Suppressor macrophage treated with lipopolysaccharide for 1 hour (primary cell): ENCODE measurements around the gene PEX11G.
"Not testable (repeated sequence)": the region's sequence is repeated elsewhere in the genome, so short reads cannot be mapped to it uniquely, and the experiment has no call there.

Source experiments
- DNase-seq, 3 donors: peaks; one replicate each; pipeline ENCODE4 v3.0.0-alpha.2; 2020 to 2022

Gene PEX11G

DNA sequence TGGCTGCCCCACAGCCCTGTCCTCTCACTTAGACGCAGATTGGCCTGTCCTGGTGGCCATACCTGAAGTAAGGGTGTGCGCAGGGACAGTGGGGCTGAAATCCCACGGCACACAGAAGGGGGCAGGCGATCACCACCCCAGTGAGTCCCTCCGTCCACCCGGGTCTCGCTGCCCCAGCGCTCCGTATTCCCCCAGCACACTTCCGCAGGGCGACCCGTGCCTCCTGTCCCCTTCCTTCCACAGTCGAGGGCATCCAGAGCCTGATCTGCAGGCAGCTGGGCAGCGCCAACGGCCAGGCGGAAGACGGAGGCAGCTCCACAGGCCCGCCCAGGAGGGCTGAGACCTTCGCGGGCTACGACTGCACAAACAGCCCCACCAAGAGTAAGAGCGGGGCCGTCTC, 25.3 kb downstream of the PEX11G start:
- no peak for DNase-seq

DNA sequence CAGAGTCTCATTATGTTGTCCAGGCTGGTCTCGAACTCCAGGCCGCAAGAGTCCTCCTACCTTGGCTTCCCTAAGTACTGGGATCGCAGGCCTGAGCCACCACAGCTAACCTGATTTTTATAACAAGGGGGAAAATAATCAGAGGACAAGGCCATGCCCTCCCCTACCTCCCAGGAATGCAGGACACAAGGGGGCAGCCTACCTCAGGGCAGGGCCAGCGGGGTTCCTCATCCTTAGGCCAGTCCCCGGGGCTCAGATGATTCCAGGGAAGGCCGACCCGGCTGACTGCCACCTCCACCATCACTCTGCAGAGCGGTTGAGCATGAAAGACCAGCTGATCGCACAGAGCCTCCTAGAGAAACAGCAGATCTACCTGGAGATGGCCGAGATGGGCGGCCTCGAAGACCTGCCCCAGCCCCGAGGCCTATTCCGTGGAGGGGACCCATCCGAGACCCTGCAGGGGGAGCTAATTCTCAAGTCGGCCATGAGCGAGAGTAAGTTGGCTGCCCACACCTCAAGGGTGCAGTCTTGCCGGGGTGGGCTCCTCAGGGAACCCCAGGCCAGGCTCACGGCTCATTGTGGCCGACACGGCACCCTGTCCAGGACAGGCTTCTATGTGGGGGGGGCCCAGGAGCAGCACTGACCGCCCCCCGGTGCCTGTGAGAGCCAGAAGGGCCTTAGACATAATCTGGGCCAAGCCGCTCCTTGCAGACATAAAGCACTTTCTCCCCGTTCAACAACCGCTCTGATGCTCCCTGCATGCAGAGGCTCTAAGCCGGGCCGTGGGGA, 26.8 kb downstream of the PEX11G start:
- no peak for DNase-seq

DNA sequence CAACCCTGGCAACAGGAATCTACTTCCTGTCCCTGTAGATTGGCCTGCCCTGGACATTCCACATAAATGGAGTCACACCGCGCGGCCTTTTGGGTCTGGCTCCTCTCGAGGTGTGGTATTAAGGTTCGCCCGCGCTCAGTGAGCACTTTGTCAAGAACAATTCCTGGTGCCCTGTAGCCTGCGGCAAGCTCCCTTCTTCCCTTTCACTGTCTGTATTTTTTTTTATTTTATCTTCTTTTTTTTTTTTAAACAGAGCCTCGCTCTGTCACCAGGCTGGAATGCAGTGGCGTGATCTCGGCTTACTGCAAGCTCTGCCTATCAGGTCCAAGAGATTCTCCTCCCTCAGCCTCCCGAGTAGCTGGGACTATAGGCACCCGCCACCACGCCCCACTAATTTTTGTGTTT, 28.3 kb downstream of the PEX11G start:
- DNase-seq: no peak

DNA sequence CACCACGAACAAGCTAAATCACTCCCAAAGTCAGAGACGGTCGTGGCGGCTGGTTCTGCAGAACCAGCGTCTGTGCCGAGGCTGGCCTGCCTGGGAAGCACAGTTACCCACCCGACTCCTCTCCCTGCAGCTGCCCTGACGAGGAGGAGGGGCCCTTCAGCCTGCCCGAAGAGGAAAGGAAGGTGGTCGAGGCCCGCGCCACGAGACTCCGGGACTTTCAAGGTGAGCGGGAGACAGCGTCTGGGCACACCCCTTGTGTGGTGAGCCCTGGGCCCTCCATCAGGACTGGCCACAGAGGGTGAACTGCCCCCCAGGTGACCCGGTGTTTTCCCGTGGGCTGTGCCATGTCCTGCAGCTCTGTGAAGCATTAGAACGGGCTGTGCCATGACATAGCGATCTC, 29.1 kb downstream of the PEX11G start:
- no peak for DNase-seq

DNA sequence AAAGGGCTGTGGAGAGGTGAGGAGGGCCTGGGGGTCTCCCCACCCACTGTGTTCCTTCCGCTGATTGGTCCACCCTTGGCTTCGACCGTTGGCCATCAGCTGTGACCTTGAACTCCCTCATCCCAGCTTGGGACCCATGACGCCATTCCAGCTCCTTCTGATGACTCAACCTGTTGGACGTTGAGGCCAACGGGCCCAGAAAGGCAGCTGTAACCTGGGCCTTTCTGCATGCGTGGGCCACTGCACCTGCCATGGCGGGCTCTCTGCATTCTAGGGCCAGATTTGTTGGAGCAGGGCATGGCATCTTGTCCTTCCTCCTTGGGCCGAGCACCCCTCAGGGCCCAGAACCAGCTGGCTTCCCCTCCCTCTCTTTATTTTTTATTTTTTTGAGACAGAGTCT, 30.2 kb downstream of the PEX11G start:
- no peak for DNase-seq

DNA sequence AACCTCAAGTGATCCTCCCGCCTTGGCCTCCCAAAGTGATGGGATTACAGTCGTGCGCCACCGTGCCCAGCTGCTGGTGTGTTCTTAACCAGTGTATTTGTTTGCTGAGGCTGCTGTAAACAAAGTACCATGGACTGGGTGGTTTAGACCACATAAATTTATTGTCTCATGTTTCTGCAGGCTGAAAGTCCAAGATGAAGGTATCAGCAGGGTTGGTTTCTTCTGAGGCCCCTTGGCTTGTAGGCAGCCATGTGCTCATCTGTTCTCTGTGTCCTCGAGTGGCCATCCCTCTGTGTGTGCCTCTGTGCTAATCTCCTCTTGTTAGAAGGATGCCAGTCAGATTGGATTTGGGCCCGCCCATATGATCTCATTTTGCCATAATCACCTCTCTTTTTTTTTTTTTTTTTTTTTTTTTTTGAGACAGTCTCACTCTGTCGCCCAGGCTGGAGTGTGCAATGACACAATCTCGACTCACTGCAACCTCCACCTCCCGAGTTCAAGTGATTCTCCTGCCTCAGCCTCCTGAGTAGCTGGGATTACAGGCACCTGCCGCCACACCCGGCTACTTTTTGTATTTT, 31.8 kb downstream of the PEX11G start:
- no peak for DNase-seq

DNA sequence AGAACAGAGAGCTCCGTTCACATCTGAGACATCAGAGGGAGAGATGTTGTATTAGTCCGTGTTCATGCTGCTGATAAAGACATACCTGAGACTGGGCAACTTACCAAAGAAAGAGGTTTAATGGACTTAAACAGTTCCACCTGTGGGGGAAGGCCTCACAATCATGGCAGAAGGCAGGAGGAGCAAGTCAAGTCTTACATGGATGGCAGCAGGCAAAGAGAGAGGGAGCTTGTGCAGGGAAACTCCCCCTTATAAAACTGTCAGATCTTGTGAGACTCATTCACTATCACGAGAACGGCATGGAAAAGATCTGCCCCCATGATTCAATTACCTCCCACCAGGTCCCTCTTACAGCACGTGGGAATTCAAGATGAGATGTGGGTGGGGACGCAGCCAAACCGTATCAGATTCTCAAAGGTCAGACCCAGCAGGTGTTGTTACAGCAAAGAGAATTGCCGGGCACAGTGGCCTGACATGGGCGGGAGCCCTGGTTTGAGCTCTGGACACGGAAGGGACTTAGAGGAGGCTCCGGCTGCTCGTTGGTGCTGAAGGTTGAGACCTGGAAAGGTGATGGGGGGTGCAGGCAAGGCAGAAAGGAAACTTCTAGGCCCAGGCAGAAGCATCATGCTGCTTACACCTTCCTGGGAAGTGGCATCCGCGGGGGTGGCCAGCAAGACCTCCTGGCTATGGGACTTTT, 33.1 kb downstream of the PEX11G start:
- no peak for DNase-seq

DNA sequence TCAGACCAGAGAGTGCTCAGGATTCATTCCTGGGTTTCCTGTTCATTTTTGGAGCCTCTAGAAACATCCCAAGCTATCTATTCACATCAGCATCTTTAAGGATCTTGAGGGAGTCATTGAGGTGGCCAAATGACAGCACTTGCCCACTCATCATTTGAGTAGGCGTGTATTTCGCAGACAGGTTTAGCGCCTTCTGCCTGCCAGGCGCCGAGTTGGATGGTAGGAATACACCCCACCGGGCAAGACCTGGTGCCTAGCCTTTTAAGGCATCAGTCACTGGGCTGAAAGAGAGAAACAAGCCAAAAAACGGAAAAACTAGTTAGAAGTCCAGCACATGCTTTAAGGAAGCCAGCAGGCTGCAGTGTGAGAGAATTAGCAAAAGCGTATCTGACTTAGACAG, 33.8 kb downstream of the PEX11G start:
- no peak for DNase-seq

DNA sequence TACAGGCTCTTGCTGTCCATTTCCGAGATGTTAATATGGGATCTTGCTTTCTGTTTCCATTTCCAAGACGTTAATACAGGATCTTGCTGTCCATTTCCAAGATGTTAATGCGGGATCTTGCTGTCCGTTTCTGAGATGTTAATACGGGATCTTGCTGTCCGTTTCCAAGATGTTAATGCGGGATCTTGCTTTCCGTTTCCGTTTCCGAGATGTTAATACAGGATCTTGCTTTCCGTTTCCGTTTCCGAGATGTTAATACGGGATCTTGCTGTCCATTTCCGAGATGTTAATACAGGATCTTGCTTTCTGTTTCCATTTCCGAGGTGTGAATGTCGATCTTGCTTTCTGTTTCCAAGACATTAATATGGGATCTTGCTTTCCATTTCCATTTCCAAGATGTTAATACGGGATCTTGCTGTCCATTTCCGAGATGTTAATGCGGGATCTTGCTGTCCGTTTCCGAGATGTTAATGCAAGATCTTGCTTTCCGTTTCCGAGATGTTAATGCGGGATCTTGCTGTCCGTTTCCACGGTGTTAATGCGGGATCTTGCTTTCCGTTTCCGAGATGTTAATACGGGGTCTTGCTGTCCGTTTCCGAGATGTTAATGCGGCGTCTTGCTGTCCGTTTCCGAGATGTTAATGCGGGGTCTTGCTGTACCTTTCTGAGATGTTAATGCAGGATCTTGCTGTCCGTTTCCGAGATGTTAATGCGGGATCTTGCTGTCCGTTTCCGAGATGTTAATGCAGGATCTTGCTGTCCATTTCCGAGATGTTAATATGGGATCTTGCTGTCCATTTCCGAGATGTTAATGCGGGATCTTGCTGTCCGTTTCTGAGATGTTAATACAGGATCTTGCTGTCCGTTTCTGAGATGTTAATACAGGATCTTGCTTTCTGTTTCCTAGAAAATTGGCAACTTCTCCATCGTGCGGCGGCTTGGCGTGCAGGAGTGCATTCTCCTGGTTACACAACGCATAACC, 38.3 kb downstream of the PEX11G start:
- peak in 2 of 3 donors; percentile 18 to 34 for DNase-seq

DNA sequence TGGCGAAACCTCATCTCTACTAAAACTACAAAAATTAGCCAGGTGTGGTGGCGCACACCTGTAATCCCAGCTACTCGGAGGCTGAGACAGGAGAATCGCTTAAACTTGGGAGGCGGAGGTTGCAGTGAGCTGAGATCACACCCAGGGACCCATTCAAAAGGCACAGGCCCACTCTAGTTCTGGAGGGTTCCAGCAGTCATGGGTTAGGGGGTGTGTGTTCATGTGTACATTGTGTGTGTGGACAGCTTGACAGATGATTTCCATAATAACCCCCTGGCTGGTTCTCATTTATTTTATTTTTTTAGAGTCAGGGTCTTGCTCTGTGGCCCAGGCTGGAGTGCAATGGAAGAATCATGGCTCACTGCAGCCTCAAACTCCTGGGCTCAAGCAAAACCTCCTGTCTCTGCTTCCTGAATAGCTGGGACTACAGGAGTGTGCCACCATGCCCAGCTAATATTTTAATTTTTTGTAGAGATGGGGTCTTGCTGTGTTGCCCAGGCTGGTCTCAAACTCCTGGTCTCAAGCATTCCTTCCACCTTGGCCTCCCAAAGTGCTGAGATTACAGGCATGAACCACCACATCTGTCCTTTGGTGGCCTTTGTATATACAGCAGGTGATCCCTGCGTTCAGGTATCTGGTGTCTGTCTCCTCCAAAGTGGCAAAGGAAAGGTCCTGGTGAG, 39.3 kb downstream of the PEX11G start:
- DNase-seq: not testable (repeated sequence)

DNA sequence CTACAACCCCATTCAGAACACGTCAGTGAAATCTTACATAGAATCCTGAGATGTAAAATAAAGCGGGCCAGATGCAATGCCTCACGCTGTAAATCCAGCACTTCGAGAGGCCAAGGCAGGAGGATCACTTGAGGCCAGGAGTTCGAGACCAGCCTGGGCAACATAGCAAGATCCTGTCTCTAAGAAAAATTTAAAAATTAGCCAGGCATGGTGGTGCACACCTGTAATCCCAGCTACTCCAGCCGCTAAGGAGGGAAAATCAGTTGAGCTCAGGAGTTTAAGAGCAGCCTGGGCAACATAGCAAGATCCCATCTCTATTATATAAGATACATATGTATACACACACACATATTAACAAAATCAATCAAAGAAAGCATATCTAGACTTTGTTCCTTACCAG, 41.2 kb downstream of the PEX11G start:
- DNase-seq: no peak

DNA sequence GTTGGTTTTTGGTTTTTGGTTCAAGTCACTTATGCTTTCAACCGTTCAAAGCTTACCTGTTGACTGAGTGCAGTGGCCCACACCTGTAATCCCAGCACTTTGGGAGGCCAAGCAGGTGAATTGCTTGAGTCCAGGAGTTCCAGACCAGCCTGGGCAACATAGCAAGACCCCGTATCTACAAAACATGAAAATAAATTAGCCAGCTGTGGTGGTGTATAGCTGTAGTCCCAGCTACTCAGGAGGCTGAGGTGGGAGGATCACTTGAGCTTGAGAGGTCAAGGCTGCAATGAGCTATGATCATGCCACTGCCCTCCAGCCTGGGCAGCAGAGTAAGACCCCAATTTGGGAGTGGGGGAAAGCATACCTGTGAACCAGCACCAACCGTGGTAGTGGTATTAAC, 43.7 kb downstream of the PEX11G start:
- DNase-seq: no peak

DNA sequence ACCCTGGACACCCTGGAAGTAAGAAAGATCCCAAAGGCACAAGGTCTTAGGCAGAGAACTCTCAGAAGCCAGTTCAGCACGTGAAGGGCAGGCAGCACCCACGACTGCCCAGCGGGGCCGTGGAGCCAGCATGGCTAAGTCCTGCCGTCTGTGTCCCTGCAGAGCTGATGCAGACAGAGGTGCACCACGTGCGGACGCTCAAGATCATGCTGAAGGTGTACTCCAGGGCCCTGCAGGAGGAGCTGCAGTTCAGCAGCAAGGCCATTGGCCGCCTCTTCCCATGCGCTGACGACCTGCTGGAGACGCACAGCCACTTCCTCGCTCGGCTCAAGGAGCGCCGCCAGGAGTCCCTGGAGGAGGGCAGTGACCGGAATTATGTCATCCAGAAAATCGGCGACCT, 44.8 kb downstream of the PEX11G start:
- DNase-seq: no peak

DNA sequence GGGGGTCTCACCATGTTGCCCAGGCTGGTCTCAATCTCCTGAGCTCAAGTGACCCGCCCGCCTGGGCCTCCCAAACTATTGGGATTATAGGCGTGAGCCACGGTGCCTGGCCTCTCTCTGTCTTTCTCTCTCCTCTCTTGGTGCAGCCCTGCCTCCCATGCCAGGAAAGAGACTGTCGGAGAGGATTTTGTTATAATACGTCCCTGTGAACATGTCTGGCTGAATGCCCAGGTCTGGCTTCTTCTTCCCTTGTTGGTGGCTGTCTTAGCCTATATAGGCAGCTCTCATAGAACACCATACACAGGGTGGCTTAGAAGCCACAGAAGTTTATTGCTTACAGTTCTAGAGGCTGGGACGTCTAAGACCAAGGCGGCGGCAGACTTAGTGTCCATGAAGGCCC, 46.4 kb downstream of the PEX11G start:
- no peak for DNase-seq

DNA sequence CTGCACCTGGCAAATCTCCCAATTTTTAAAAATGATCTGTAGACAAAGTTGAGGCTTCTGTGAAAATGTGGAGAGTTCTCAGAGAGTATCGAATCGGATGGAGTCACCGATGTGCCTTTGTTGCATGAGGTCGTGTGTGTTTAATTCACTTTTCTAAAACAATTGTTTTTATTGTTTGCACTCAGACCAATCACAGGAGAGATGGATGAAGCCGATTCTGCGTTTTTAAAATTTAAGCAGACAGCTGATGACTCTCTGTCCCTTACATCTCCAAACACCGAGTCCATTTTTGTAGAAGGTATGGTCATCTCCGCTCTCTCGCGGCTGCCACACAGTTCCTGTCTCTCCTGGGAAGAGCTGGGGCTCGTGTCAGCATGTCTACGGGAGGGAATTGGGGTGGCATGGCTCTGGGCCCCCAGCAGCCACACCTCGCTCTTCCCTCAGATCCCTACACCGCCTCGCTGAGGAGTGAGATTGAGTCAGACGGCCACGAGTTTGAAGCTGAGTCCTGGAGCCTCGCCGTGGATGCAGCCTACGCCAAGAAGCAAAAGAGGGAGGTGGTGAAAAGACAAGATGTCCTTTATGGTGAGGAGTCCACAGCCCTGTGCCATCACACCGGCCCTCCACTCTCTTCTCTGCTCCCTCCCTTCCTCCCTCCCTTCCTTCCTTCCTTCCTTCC, 47.2 kb downstream of the PEX11G start:
- no peak for DNase-seq

DNA sequence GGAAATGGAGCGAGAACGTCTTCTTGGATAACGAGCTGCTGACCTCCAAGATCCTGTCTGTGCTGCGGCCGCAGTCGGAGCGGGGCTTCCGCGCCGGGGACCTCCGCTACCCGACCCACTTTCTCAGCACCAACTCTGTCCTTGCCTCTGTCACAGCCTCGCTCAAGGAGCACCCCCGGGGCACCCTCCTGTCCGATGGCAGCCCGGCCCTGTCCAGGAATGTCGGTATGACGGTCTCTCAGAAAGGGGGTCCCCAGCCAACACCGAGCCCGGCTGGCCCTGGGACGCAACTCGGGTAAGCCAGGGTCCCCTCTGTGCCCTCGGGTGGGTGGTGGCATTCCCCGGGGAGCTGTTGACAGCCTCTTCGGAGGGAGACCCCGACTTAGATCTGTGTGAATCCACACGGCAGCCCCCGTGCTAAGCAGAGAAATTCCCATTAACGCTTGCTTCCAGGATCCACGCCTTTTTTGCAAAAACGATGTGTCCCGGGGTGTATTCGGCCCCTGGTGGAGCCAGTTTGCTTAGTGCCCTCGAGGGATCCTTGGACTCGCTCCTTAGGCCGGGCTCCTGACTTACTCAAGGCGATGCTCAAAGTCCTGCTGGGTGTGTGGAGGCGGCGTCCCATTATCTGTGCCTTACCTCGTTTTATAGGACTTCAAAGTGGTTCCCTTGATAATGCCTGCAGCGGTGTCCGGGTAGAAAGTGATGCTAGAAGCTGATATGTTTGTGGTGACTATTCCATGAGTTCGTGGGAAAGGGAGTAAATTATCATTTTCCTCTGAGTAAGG, 48.5 kb downstream of the PEX11G start:
- no peak for DNase-seq

DNA sequence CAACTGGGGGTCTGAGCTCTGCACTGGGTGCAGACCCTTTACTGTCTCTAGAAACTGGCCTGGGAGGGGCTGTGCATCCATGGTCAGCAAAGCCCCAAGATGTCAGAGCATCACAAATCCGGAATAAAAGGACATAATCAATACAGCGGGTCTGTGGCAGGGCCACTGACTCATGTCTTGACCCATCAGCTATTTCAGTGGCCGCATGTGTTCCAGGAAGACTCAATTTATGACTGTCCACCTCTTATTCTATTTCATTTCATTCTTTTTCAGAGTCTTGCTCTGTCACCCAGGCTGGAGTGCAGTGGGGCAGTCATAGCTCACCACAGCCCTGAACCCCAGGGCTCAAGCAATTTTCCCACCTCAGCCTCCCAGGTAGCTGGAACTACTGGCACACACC, 53.2 kb downstream of the PEX11G start:
- DNase-seq: no peak

DNA sequence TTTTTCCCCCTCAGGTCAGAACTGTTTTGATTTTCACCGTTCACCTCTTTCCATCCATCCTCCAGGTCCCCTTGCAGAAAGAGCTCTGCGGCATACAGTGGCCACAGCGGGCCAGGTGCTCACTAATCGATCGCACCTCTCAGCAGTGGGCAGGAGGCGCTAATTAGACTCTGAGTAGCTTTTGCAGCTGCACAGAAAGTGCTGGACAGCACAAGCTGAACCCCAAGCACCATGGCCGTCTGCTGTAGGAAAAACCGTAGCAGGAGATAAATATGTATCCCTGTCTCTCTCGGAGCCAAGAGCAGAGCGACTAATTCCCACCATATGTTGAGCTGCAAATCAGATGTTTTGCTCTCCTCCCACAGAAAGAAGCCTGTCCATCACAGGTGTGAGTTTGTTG, 54.4 kb downstream of the PEX11G start:
- no peak for DNase-seq

DNA sequence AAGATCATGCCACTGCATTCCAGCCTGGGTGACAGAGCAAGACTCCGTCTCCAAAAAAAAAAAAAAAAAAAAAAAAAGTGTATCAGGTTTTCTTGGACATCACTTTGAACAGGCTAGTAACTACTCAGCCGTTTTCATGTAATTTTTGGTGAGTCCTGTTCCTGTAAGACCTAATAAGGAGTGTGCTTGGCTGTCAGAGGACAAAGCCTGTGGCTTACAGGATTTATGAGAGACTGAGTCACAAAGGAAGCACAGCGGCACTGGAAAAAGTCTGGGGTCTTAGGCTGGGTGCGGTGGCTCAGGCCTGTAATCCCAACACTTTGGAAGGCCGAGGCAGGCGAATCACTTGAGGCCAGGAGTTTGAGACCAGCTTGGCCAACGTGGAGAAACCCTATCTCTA, 55.4 kb downstream of the PEX11G start:
- not testable (repeated sequence) for DNase-seq

DNA sequence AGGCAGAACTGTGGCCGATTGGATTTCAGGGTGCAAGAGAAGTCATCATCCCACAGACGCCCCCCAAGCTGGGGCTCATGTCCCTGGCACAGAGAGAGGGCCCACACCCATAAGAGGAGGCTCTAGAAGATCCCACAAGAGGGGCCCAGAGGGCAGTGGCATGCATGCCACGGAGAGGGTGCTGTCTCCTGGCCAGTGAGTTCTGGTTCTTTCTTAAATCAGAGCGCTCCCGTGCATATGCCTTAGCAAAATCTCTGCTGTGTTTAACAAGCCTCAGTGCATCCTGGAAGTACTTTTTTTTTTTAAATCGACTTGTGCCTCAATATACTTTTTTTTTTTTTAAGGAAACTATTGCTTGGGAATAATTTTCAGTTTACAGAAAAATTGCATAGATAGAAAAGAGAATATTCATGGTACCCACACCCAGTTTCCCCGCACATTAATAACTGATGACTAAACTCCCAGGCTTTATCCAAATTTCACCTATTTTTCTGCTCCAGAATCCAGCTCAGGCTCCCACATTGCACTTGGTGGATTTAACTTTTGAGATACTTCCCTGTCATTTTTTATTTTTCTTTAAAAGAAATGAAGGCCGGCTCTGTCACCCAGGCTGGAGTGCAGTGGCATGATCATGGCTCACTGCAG, 59.1 kb downstream of the PEX11G start:
- no peak for DNase-seq
